ENCODE results near the gene DGCR8.

DNA sequence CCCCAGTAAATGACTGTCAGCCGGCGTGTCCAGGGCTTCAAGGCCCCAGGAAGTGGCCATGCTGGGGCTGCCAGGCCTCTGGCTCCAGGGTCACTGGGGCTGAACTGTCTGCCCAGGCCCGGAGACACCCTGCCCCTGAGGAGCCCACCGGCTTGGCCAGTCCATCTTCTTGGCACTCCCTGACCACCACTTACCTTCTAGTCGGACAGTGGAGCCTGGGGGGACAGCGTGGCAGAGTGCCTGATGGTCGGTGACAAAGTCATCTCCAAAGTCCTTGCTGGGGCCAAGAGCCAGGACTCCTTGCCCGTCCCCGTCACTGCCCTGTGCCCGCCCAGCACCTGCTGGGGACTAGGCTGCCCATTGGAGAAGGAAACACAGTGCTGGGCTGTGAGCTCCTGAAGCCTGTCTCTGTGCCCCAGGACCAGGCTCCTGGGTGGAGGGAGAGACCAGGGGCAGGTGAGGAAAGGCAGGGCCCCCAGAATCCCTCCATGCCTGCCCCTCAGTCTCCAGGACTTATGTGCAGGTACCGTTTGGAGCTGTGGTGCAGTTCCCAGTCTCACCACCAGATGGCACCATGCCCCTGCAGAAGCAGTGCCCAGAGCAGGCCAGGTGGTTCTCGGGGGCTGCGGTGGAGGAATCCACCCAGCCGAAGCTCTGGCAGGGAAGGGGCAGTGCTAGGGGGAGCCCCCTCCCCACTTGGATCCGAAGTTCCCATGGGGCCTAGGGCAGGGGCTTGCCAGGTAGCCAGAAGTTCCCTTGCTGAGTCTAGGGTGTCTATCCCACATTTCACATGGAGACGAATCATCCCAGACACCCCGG, 76.8 kb downstream of the DGCR8 start:
- TF ChIP-seq EZH2 (IDR thresholded peaks at IDR 0.05; ENCODE audit: insufficient read depth, low read length) (no peak), CTCF (IDR thresholded peaks at IDR 0.05; ENCODE audit: insufficient read depth, low read depth, low read length) (peak; percentile 77)

All from astrocyte (in vitro differentiated cells and primary cell).